Renal cortex interstitium (tissue), 11 donors: ENCODE data around the gene ELF3. TPM values are rescaled to one million over a fixed set of nuclear protein-coding genes. Genes with fewer than 3 reads are reported as not detected.
"Not testable (repeated sequence)": the region's sequence is repeated elsewhere in the genome, so short reads cannot be mapped to it uniquely, and the experiment has no call there.

Experiments
- DNase-seq, 11 donors: peaks; one replicate each; pipeline ENCODE4 v3.0.0-alpha.2; 2013; ENCODE audit warnings: low read depth in 9 of 11, low spot score in 4 of 11; ENCODE audit errors: extremely low read depth in 1 of 11
- polyA plus RNA-seq, 3 donors: library from polyadenylated mRNA; unstranded; fragments of 120-200 nt; gene quantifications; one replicate each; pipeline ENCODE4 v1.2.1, GENCODE V29; 2013; ENCODE audit not compliant: insufficient read length in 3 of 3

ELF3 gene
- polyA plus RNA-seq, 3 donors = 40.7 to 84.8 (median 40.8) TPM

DNA sequence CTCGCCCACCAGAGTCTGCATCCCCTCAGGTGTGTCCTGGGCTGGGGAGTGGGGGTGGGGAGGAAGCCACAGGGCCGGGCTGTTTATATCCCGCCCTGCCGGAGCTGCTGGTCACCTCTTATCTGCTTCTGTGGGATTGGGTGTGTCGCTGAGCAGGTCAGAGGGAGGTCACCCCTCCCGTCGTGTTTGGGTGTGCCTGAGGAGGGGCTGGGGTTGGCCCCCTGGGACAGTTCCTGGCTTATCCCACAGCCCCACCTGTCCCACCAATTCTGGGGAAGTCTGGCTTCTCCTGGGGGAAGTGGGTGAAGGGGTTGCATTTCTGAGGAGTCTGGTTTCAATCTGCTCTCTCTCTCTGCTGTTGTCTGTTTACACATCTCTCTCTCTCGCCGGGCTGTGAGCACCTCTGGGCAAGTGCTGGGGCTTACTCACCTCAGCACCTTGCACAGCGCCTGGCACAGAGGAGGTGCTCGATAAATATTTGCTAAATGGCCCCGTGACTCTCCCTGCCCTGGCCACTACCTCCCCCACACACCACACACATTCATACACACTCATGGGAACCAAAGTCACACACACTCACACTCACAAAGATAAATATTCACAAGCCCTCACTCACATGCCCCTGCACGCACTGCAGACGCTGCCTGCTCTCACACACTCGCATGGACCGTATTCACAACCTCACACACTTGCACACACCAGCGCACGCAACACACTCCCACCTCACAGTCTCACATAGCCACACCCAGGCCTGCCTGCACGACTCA, 8.3 kb downstream of the ELF3 start:
- no peak for DNase-seq

GRCh38 chr1:202019235-202019558, 8.8 kb downstream of the ELF3 start:
- not testable (repeated sequence) for DNase-seq

- DNase-seq = no peak
These were observed 12.6 kb downstream of the ELF3 start for GRCh38 chr1:202023001-202023433.

- DNase-seq = no peak
These were observed 18.8 kb downstream of the ELF3 start for GRCh38 chr1:202029171-202029665.

DNA sequence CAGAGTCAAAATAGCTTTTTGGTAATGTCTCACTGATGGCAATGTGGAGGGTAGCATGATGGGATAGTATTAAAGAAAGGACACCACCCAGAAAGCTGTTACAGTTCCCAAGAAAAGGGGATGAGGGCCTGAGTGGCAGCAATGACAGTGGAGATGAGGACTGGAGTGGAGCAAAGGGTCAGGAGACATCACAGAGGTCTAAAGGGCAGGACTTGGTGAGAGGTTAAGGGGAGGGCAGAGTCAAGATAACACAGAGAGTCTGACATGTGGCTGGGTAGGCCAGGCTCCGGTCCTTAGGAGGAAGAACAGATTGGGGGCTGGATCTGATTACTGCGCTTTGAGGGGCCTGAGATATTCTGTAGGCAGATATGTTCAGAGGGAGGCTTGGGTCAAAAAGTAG, 19.3 kb downstream of the ELF3 start:
- DNase-seq = no peak

GRCh38 chr1:202031796-202032195, 21.4 kb downstream of the ELF3 start:
- DNase-seq = no peak

GRCh38 chr1:202034149-202034682, 23.8 kb downstream of the ELF3 start:
- DNase-seq = no peak

DNA sequence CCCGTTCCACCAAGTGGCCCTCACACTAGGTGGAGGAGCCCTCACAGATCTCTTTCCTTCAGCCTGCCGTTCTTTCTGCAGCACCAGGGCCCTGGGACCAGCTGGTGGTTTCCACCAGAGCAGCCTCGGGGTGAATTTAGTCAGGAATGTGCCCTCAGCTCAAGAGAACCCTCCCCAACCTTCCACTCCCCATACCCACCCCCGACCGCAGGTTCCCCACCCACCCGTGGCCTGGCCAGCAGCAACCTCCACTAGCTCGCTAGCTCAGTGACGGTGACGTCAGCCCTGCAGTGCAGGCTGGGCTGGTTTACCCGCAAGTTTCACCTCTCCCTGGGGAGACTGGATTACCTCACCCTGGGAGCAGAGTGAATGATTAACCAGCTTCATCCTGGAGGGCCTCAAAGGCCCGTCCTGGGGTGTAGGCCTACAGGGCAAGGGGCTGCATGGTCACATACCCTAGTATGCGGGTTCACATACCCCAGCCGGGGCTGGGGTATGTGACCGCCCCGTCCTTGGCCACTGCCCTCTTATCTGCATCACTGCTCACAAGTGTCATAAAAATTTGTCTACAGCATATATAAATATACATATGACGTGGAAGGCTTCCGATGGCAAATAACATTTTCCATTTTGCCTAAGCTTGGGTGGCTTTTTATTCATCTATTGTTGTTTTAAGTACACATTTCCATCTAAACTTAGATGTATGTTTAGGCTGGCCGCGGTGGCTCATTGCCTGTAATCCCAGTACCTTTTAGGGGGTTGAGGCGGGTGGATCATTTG, 24.5 kb downstream of the ELF3 start:
- peak in 9 of 11 donors; percentile 70 to 92 (median 76) for DNase-seq

DNA sequence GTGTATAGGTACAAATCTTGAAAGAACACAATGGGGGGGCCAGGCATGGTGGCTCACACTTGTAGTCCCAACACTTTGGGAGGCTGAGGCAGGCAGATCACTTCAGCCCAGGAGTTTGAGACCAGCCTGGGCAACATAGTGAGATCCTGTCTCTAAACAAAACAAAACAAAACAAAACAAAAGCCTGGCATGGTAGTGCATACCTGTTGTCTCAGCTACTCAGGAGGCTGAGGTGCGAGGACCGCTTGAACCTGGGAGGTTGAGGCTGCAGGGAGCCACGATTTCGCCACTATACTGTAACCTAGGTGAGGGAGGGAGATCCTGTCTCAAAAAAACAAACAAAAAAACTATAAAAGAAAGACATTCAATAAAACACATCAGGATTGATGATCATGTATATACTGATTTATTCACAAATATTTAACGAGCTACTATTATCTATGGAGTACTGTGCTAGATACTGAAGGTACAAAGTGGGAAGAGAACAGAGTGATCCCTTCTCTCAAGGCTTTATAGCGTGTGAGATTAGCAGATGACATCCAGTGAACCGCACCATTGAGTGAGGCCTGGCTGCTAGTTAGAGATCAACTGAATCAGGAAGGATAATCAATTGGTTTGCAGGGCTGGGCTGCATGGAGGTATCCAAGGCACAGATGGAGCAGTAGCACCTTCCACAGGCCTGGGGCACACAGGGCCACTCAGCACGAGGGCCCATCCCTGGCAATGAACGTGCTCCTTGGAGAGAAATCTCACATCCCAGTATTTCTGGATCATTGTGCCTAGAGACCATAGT, 26.4 kb downstream of the ELF3 start:
- DNase-seq = no peak

- DNase-seq = no peak
These were observed 27.4 kb downstream of the ELF3 start for GRCh38 chr1:202037706-202038296.

- DNase-seq = no peak
These were observed 28.4 kb downstream of the ELF3 start for GRCh38 chr1:202038688-202039346.

DNA sequence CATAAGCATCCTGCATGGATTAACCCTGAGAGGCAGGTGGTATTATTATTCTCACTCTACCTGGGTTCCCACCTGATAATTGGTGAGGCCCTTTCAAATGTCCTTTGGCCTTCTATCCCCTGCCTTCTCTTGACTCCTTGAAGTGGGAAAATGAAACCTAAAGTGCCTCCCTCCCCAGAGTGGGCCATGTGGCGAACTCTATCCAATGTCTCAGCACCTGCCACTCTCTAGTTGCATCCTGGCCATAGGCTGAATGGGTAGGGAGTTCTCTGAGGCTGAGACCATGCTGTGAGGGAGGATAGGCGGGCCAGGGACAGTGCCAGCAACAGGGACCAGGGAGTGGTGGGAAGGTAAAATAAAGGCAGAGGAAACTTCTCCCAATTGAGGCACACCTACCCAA, 35.3 kb downstream of the ELF3 start:
- no peak for DNase-seq

GRCh38 chr1:202046227-202046626, 35.8 kb downstream of the ELF3 start:
- DNase-seq = peak in 5 of 11 donors; percentile 28 to 51 (median 40)

DNA sequence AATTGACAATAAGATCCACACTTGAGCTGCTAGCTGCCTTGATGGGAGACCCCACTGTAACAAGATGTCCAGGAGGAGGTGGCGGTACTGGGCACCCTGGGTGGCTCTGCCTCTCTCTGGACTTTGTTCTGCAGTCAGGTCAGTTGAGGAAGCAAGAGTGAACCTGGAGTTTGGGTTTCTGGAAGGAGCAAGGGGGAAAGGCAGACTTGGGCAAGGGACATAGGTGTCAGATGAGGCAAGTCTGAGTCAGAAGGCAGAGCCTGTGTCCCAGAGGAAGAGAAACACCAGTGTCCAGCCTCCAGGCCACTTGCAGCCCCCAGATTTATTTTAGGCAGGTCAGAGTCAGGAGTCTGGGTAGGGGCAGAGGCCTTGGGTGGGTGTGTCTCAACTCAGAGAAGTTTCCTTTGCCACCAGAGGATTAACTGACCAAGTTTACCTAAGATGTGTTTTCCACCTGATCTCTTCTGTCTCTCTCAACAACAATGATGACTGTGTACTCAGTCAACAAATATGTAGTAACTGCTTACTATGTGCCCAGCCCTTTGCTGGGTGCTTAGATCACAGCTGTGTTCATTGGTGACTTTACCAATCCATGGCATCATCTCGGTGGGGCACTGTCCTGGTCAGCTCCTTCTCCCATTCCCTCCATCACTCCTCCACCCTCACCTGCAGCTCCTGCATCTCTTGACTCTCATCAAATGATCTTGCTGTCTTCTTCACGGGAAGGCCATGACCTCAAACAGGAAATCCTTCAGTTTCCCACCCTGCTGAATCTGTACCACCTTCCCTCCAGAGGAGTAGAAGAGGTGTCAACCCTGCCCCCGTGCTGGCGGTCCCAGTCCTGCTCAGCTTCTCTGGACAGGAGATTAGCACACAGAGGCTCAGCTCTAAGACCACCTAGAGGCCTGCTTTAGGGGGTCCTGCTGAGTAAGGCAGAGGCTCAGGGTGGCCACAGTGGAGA, 36.6 kb downstream of the ELF3 start:
- DNase-seq = no peak

DNA sequence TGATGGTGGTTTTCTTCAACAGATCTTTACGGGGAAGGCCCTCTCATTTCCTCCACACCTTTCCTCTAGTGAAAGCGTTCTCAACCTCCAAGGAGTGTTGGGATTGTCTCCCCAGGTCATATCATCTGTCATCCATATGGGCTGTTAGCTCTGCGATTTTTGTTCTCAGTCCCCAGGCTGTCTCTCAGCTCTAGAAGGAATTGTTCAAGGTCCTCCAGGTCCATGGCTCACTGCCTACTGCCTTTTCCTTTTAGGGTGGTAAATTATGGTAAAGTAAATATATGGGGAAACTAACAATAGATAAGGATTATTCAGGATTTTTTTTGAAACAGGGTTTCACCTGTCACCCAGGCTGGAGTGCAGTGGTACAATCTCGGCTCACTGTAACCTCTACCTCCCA, 37.6 kb downstream of the ELF3 start:
- no peak for DNase-seq

GRCh38 chr1:202049129-202049528, 38.7 kb downstream of the ELF3 start:
- no peak for DNase-seq

- no peak for DNase-seq
These were observed 43.7 kb downstream of the ELF3 start for GRCh38 chr1:202054094-202054493.
